K562 (cell line): Measurements from ENCODE around the gene GLTPD2. TPM values are rescaled to one million over a fixed set of nuclear protein-coding genes. Genes with fewer than 3 reads are reported as not detected.

Source experiments
- ATAC-seq: fragments of 200-7000 bp; cut with Tn5 transposase; 3 replicates; pipeline ENCODE4 v1.9.1; 2020; ENCODE audit warnings: moderate library complexity
- BruUV-seq: library from RNA; stranded (reverse); fragments of 400-500 nt; replicated peaks from 2 replicates; lab custom pipeline; 2021; lab: Mats Ljungman, UMichigan
- CTCF ChIA-PET: fragments of 300-600 bp; formaldehyde crosslinking; extraction: SDS; loops from one replicate; lab custom pipeline; 2021; ENCODE audit warnings: low intra/inter-chr PET ratio; lab: Yijun Ruan, JAX
- POLR2A ChIA-PET: fragments of 300-600, 350-650 bp; sonication (Branson Sonifier 250); formaldehyde crosslinking; extraction: SDS; loops from one replicate; lab custom pipeline; 2021; ENCODE audit warnings: antibody characterized with exemption, inconsistent platforms; lab: Yijun Ruan, JAX
- DNase-seq, 4 experiments: peaks; one replicate each; pipeline versions ENCODE4 v3.0.0 to v3.0.0-alpha.2; 2011 to 2018; ENCODE audit warnings: low spot score in 3 of 4, mixed read lengths in 3 of 4; ENCODE audit errors: extremely low read depth in 1 of 4
- FAIRE-seq: peaks from 2 replicates; lab custom pipeline; 2011; peaks lifted over from hg19 to GRCh38; lab: Jason Lieb, UNC
- H2AFZ ChIP-seq: 2 replicates; pipeline ENCODE4 v1.6.0; 2011; ENCODE audit warnings: low read depth, low read length, control low read depth, inconsistent platforms
- H3K27ac ChIP-seq: fragments of 200-600 bp; 3 replicates; pipeline ENCODE4 v1.8.0; 2011; ENCODE audit warnings: low read depth, mild to moderate bottlenecking, control low read depth, inconsistent platforms, low read length, moderate library complexity, mixed read lengths; ENCODE audit errors: extremely low read depth
- H3K27me3 ChIP-seq, 2 experiments: fragments of 300-600 bp in 1 of 2; 2 replicates in 1 of 2; 3 replicates in 1 of 2; pipeline versions ENCODE4 v1.6.0 to v1.8.0; 2011; ENCODE audit warnings: inconsistent platforms in 2 of 2, low read length in 2 of 2, mild to moderate bottlenecking in 1 of 2, mixed read lengths in 1 of 2, moderate library complexity in 1 of 2; ENCODE audit not compliant: control insufficient read depth in 2 of 2, insufficient read depth in 2 of 2
- H3K36me3 ChIP-seq: fragments of 300-600 bp; 3 replicates; pipeline ENCODE4 v1.8.0; 2011; ENCODE audit warnings: mild to moderate bottlenecking, low read length, inconsistent platforms; ENCODE audit not compliant: control insufficient read depth, insufficient read depth
- H3K4me1 ChIP-seq, 2 experiments: fragments of 200-600 bp in 1 of 2; replicated peaks in 1 of 2; 2 replicates in 1 of 2; 3 replicates in 1 of 2; pipeline versions ENCODE4 v1.5.1 to v1.8.0; 2011; ENCODE audit warnings: inconsistent platforms in 2 of 2, low read length in 2 of 2, mild to moderate bottlenecking in 1 of 2, mixed read lengths in 1 of 2, moderate library complexity in 1 of 2; ENCODE audit not compliant: control insufficient read depth in 2 of 2, insufficient read depth in 2 of 2
- H3K4me2 ChIP-seq: 2 replicates; pipeline ENCODE4 v1.6.1; 2011; ENCODE audit warnings: low read length, control low read depth, inconsistent platforms, mixed read lengths; ENCODE audit not compliant: insufficient read depth
- H3K4me3 ChIP-seq: fragments of 200-600 bp; sonication (generic), shearing (Covaris generic); 2 replicates; pipeline ENCODE4 v1.5.1; 2016; ENCODE audit warnings: control low read depth, inconsistent platforms
- H3K79me2 ChIP-seq: fragments of 200-600 bp; 3 replicates; pipeline ENCODE4 v1.8.0; 2011; ENCODE audit warnings: low read length, inconsistent platforms; ENCODE audit not compliant: control insufficient read depth, insufficient read depth
- H3K9ac ChIP-seq, 2 experiments: 2 replicates each; pipeline versions ENCODE4 v1.6.0 to v1.6.1; 2011; ENCODE audit warnings: low read depth in 2 of 2, low read length in 2 of 2, control low read depth in 1 of 2, inconsistent platforms in 1 of 2, mild to moderate bottlenecking in 1 of 2, mixed read lengths in 1 of 2; ENCODE audit not compliant: insufficient read depth in 1 of 2
- H3K9me1 ChIP-seq: one replicate; pipeline ENCODE4 v1.6.0; 2011; ENCODE audit warnings: inconsistent platforms, mild to moderate bottlenecking, low read length, moderate library complexity; ENCODE audit not compliant: control insufficient read depth, insufficient read depth
- H3K9me3 ChIP-seq: replicated peaks from 2 replicates; pipeline ENCODE4 v1.5.1; 2011; ENCODE audit warnings: low read depth, low read length, inconsistent platforms; ENCODE audit not compliant: control insufficient read depth, insufficient read depth
- H4K20me1 ChIP-seq: replicated peaks from 2 replicates; pipeline ENCODE4 v1.6.1; 2011; ENCODE audit warnings: low read length, inconsistent platforms, mixed read lengths; ENCODE audit not compliant: control insufficient read depth, insufficient read depth
- GABPA ChIP-seq: fragments of 200-800 bp; sonication (Bioruptor generic); conservative IDR thresholded peaks from 2 replicates; pipeline ENCODE4 v1.6.1; 2016; ENCODE audit warnings: low read depth, missing genetic modification characterization, missing compliant biosample characterization
- HDGF ChIP-seq: fragments of 450-650 bp; IDR thresholded peaks from 2 replicates; pipeline ENCODE4 v1.6.1; 2016
- SREBF1 ChIP-seq: fragments of 150-350 bp; IDR thresholded peaks from 2 replicates; pipeline ENCODE4 v1.6.1; 2014; ENCODE audit warnings: antibody characterized with exemption, low read depth, low read length, borderline replicate concordance
- ZBTB40 ChIP-seq, 2 experiments: fragments of 450-650 bp in 1 of 2; sonication (generic) in 1 of 2; formaldehyde crosslinking in 1 of 2; IDR thresholded peaks; 2 replicates each; pipeline versions ENCODE4 v1.7.1 to v1.9.0; 2016 to 2022; ENCODE audit warnings: inconsistent platforms in 1 of 2, mild to moderate bottlenecking in 1 of 2, missing genetic modification reagents in 1 of 2
- ZNF639 ChIP-seq, 2 experiments: fragments of 200-800 bp in 1 of 2; sonication (Bioruptor generic) in 1 of 2; sonication (generic) in 1 of 2; formaldehyde crosslinking in 1 of 2; IDR thresholded peaks in 1 of 2; conservative IDR thresholded peaks in 1 of 2; 2 replicates each; pipeline versions ENCODE4 v1.5.0 to v1.6.1; 2016 to 2020; ENCODE audit warnings: missing compliant biosample characterization in 1 of 2, missing genetic modification characterization in 1 of 2, missing genetic modification reagents in 1 of 2
- WGBS: fragments of 100-300 bp; shearing (Covaris generic); methylation state at CpG from one replicate; pipeline ENCODE4 v1.1.6; 2016; ENCODE audit warnings: low coverage, mixed read lengths; ENCODE audit not compliant: insufficient coverage; ENCODE audit errors: missing lambda C conversion rate; 5-methylcytosine and 5-hydroxymethylcytosine counted together
- in situ Hi-C: fragments of 300-500 bp; cut with MboI; formaldehyde crosslinking; loops from 4 replicates; pipeline ENCODE4 v1.15.0; 2018; ENCODE audit warnings: inconsistent platforms, mixed read lengths
- intact Hi-C: fragments of 100-400 bp; cut with micrococcal nuclease; formaldehyde crosslinking; loops from 2 replicates; pipeline ENCODE4 v1.14.2; 2022
- polyA plus RNA-seq, 8 experiments: library from polyadenylated mRNA; depleted of rRNA in 4 of 8; stranded (reverse) in 5 of 8; unstranded in 3 of 8; fragments of >200 nt; fragmentation: Nextera tagmentation in 2 of 8; fragmentation: Illumina TruSeq in 1 of 8; extraction: Ambion mirVana in 2 of 8; extraction: Trizol in 1 of 8; gene quantifications; 2 replicates each; pipeline versions ENCODE4 v1.2.1 to v1.2.3, GENCODE V29; 2011 to 2014; ENCODE audit warnings: inconsistent platforms in 1 of 8, missing spikeins in 1 of 8
- total RNA-seq, 7 experiments: library from RNA; depleted of rRNA in 6 of 7; stranded (reverse); fragments of >200 nt in 6 of 7; fragmentation: Illumina TruSeq in 2 of 7; extraction: Trizol in 2 of 7; gene quantifications; 2 replicates each; pipeline versions ENCODE4 v1.2.1 to v1.2.3, GENCODE V29; 2011 to 2021; ENCODE audit warnings: low replicate concordance in 1 of 7

GLTPD2 gene
- total and polyA plus RNA-seq, 9 of the 15 experiments (the other 6 are each of a cell fraction or from before 2014, with no cell fraction given), result not detected

GRCh38 chr17:4839221-4839620 lies 50.5 kb downstream of the GLTPD2 start:
- ATAC-seq (no peak), DNase-seq (no peak), FAIRE-seq (no peak)
- Histone ChIP-seq H3K4me1 (peaks cover 52 to 53% of the 10 kb centered on the region in 2 experiments), H2AFZ (peak overlapping the region; percentile 44; the same call in 1 of the 2 replicates), H3K36me3 (peaks cover 28% of the 10 kb centered on the region), H3K27ac (peak overlapping the region; percentile 92), H3K9me3 (no peaks in the 10 kb centered on the region), H3K9me1 (no peaks in the 10 kb centered on the region), H3K4me2 (peak overlapping the region; percentile 72), H3K79me2 (peaks cover 91% of the 10 kb centered on the region), H3K4me3 (peak overlapping the region; percentile 9; the same call in 1 of the 2 replicates), H3K9ac (peak overlapping the region; percentile 67 to 76; a peak in 3 of 4 replicates), H3K27me3 (no peaks in the 10 kb centered on the region), H4K20me1 (no peaks in the 10 kb centered on the region)
- 10% methylated on average over 7 of the region's 8 CpGs for WGBS
- ChIA-PET CTCF (no interaction called here), POLR2A (interaction anchor here (0.7 to 1.0 kb wide), 2 partner anchors 20 to 112 kb away, joined by 3 to 4 read pairs; no protein-coding TSS in a partner anchor)
- TF ChIP-seq ZNF639 (CRISPR knock-in tag; conservative IDR thresholded peaks at IDR 0.05 in 1 of 2, IDR thresholded peaks at IDR 0.05 in 1 of 2), result 0 out of 4 replicates have a peak, but pooled peaks of 1 of the 2 experiments have one; percentile 25
- TF ChIP-seq HDGF, result 0 out of 2 replicates have a peak, but pooled peaks have one; percentile 35
- no peak for TF ChIP-seq GABPA
- no peak for TF ChIP-seq SREBF1
- TF ChIP-seq ZBTB40 (IDR thresholded peaks at IDR 0.05), result peak; percentile 38; the same call in 1 of the 2 replicates
- no peak for TF ChIP-seq ZBTB40 (CRISPR knock-in tag; IDR thresholded peaks at IDR 0.05)
- in situ Hi-C loops (no loop called here), intact Hi-C loops (no loop called here)
- no TSS peak for BruUV-seq
